Measurements from ENCODE around the gene SP140L.
A peak's percentile ranks its signal among the peaks of the same experiment; 100 is the strongest.
"Not testable (repeated sequence)": the region's sequence is repeated elsewhere in the genome, so short reads cannot be mapped to it uniquely, and the experiment has no call there.

SP140L gene

DNA sequence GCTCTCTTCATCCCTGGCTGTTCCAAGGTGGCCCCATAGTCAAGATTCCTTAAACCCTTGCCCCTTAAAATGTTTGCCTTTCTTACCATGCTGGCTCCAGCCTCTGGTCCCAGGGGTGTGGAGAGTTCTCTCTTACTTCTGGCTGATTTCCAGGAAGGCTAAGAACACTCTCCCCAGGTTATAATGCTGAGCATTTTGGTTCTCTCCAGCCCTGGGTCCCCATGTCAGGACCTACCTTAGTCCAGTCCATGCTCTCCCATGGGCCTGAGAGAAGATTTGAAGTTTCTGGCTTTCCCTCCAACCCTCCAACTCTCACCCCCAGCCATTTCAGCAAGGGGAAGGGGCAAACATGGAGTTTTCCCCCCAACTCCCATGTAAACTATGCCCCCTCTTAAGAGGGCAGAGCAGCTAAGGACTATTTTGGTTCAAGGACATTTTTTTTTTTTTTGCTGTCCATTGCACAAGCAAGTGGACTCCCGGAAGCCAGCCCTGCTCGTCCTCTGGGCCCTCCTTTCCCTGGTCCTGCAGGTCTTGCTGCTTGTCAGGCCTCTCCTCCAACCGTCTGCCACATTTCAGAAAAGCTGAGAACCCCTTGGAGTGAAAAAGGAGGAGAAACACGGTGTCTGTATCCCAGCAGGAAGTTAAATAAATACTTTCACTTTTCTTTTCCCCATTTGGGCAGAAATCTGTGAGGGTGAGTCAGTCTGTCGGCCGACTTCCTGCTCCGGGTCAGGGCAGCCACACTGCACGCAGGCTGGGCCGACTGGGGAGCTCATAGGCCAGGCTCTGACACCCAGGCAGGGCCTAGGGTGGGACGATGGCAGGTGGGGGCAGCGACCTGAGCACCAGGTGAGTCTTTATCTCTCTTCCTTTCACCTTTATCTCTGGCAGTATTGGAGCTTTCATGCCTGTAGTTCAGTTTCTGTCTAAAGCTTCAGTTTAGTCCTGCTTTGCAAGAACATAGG, at the start of gene SP140L:
Gene SP140L (plus strand): TSS at position 741 of the 965 bp plus-strand sequence. CDS start 77 bp downstream, at position 818.
- peak; percentile 33 to 65 (median 54) for DNase-seq (ENCODE audit: low read depth in 4 of 4, low spot score in 1 of 4)

- DNase-seq (ENCODE audit: low read depth in 4 of 4, low spot score in 1 of 4) = no peak
Observed at GRCh38 chr2:230282936-230283335, 44.1 kb upstream of the SP140L start.

GRCh38 chr2:230286048-230286447, 40.9 kb upstream of the SP140L start:
- DNase-seq (ENCODE audit: low read depth in 4 of 4, low spot score in 1 of 4) = no peak

DNA sequence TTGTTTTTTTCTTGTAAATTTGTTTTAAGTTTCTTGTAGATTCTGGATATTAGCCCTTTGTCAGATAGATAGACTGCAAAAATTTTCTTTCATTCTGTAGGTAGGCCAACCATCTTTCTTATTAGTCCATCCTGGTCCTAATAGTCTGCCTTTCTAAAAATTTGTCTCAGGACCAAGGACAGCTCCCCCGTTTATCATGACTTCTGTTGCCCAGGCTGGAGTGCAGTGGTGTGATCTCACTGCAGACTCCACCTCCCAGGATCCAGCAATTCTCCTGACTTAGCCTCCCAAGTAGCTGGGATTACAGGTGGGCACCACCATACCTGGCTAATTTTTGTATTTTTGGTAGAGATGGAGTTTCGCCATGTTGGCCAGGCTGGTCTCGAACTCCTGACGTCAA, 37.7 kb upstream of the SP140L start:
- not testable (repeated sequence) for DNase-seq (ENCODE audit: low read depth in 4 of 4, low spot score in 1 of 4)

DNA sequence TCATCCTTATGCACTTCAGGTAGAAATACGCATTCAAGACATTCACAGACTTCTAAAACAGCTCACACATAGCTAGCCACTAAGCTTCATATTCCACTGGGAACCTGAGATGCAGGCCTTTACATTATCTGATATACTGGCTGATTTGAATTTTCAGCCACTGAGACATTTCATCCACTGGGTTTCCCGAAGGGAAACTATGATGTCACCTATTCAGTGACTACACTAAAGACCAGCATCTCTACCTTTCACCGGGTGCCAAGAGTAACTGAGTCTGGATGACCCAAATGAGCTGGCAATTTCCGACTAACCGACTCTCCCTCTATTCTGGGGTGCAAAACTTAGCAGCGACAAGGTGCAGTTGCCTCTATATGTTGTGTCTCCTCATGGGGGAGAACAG, 31.8 kb upstream of the SP140L start:
- DNase-seq (ENCODE audit: low read depth in 4 of 4, low spot score in 1 of 4) = no peak

- no peak for DNase-seq (ENCODE audit: low read depth in 4 of 4, low spot score in 1 of 4)
Observed at GRCh38 chr2:230296917-230297316, 30.1 kb upstream of the SP140L start.

- DNase-seq (ENCODE audit: low read depth in 4 of 4, low spot score in 1 of 4) = no peak
Observed at GRCh38 chr2:230299618-230300017, 27.4 kb upstream of the SP140L start.

- no peak for DNase-seq (ENCODE audit: low read depth in 4 of 4, low spot score in 1 of 4)
Observed at GRCh38 chr2:230305416-230306275, 21.3 kb upstream of the SP140L start.

- DNase-seq (ENCODE audit: low read depth in 4 of 4, low spot score in 1 of 4) = no peak
Observed at GRCh38 chr2:230306474-230306873, 20.5 kb upstream of the SP140L start.

GRCh38 chr2:230307485-230307884, 19.5 kb upstream of the SP140L start:
- no peak for DNase-seq (ENCODE audit: low read depth in 4 of 4, low spot score in 1 of 4)

GRCh38 chr2:230308402-230309000, 18.5 kb upstream of the SP140L start:
- no peak for DNase-seq (ENCODE audit: low read depth in 4 of 4, low spot score in 1 of 4)

DNA sequence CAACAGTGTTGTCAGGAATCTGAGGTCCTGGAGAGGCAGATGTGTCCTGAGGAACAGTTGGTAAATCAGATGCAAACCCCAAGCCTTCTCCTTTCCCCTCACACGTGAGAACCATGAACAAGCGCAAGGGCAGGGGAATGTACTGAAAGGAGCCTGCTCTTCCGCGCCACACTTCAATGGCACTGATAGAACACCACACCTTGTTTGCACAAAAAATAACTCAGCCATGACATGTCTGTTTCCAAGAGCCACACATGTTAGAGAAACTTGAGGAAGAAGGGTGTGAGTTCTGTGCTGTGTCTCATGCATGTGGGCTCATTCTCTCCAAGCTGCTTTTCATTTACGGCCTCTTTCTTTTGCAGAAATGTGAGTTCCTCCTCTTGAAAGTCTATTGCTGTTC, 16.2 kb upstream of the SP140L start:
- DNase-seq (ENCODE audit: low read depth in 4 of 4, low spot score in 1 of 4) = not testable (repeated sequence)

- not testable (repeated sequence) for DNase-seq (ENCODE audit: low read depth in 4 of 4, low spot score in 1 of 4)
Observed at GRCh38 chr2:230311634-230312033, 15.4 kb upstream of the SP140L start.

GRCh38 chr2:230312638-230313037, 14.4 kb upstream of the SP140L start:
- no peak for DNase-seq (ENCODE audit: low read depth in 4 of 4, low spot score in 1 of 4)

GRCh38 chr2:230317366-230317765, 9.6 kb upstream of the SP140L start:
- DNase-seq (ENCODE audit: low read depth in 4 of 4, low spot score in 1 of 4) = no peak

GRCh38 chr2:230318190-230319121, 8.5 kb upstream of the SP140L start:
- no peak for DNase-seq (ENCODE audit: low read depth in 4 of 4, low spot score in 1 of 4)

- peak in 2 of 4 experiments; percentile 20 to 51 for DNase-seq (ENCODE audit: low read depth in 4 of 4, low spot score in 1 of 4)
Observed at GRCh38 chr2:230319211-230319862, 7.7 kb upstream of the SP140L start.

DNA sequence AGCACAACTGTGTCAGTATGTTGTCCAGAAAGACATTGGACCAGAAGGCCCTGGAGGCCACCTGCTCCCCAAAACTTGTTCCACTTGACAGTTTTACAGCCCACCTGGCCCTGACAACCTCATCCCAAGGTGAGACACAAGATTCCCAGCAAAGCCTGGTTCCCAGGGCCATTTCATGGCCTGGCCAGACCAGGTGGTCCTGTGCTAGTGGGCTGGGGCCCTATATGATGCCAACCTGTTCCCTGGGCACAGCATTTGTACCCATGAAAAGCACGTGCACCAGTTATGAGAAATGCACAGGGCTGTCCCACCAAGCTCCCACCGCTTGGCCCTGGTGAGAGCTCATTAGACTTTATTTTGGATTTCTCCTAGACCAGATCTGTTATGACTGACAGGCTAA, 6.0 kb upstream of the SP140L start:
- DNase-seq (ENCODE audit: low read depth in 4 of 4, low spot score in 1 of 4) = no peak

- no peak for DNase-seq (ENCODE audit: low read depth in 4 of 4, low spot score in 1 of 4)
Observed at GRCh38 chr2:230322561-230323384, 4.2 kb upstream of the SP140L start.
